ENCODE measurements around the gene DCST1. TPM values are rescaled to one million over a fixed set of nuclear protein-coding genes. Genes with fewer than 3 reads are reported as not detected.

DCST1 gene
- total and polyA plus RNA-seq, 4 donors, result not detected

- DNase-seq (ENCODE audit: low spot score), result no peak
- 30% methylated on average over 13 of the region's 13 CpGs for WGBS
- no peaks in the 10 kb centered on the region for H3K9me3 ChIP-seq (ENCODE audit: control insufficient read depth in 4 of 4, low read length in 3 of 4)
These were observed 60.4 kb downstream of the DCST1 start for GRCh38 chr1:155093911-155094621.

GRCh38 chr1:155094622-155094948 is 61.0 kb downstream of the DCST1 start:
- peaks cover 3 to 22% (median 14%) of the 10 kb centered on the region in 4 donors for H3K4me1 ChIP-seq (ENCODE audit: control insufficient read depth in 4 of 4, insufficient read depth in 4 of 4, low read length in 3 of 4)
- 77% methylated on average over 2 of the region's 2 CpGs for WGBS
- H3K9ac ChIP-seq (ENCODE audit: low read depth in 1 of 2, low read length in 2 of 2), result peak overlapping the region in 1 of 2 donors; percentile 17
- H3K36me3 ChIP-seq (ENCODE audit: control insufficient read depth in 4 of 4, insufficient read depth in 3 of 4, low read depth in 1 of 4, low read length in 3 of 4), result no peaks in the 10 kb centered on the region
- H3K27me3 ChIP-seq (ENCODE audit: control insufficient read depth in 4 of 4, insufficient read depth in 4 of 4, low read length in 3 of 4), result no peaks in the 10 kb centered on the region
- TF ChIP-seq JUND (IDR thresholded peaks at IDR 0.05), result no peak
- TF ChIP-seq HNF4A (conservative IDR thresholded peaks at IDR 0.05), result no peak
- H3K4me3 ChIP-seq (ENCODE audit: low read depth in 1 of 3, low read length in 3 of 3), result no peak overlapping the region
- peak overlapping the region in 1 of 2 donors; percentile 2 for H3K27ac ChIP-seq (ENCODE audit: low read depth in 1 of 2, low read length in 2 of 2)
- no peaks in the 10 kb centered on the region for H3K9me3 ChIP-seq (ENCODE audit: control insufficient read depth in 4 of 4, low read length in 3 of 4)
- no peak for DNase-seq (ENCODE audit: low spot score)

More at GRCh38 chr1:155093911-155094621, 60.4 kb downstream of the DCST1 start:
- no peaks in the 10 kb centered on the region for H3K27me3 ChIP-seq (ENCODE audit: control insufficient read depth in 4 of 4, insufficient read depth in 4 of 4, low read length in 3 of 4)
- no peaks in the 10 kb centered on the region for H3K36me3 ChIP-seq (ENCODE audit: control insufficient read depth in 4 of 4, insufficient read depth in 3 of 4, low read depth in 1 of 4, low read length in 3 of 4)
- H3K4me1 ChIP-seq (ENCODE audit: control insufficient read depth in 4 of 4, insufficient read depth in 4 of 4, low read length in 3 of 4), result peaks cover 3 to 22% (median 14%) of the 10 kb centered on the region in 4 donors
- TF ChIP-seq NR2F2 (IDR thresholded peaks at IDR 0.05), result no peak
- peak; percentile 43 for TF ChIP-seq CTCF (IDR thresholded peaks at IDR 0.05; ENCODE audit: low read depth, low read length, missing input control)
- peak; percentile 71 to 76 for TF ChIP-seq RAD21 (IDR thresholded peaks at IDR 0.05)
- no peak overlapping the region for H3K9ac ChIP-seq (ENCODE audit: low read depth in 1 of 2, low read length in 2 of 2)
- H3K27ac ChIP-seq (ENCODE audit: low read depth in 1 of 2, low read length in 2 of 2), result peak overlapping the region; percentile 2 to 58
- no peak overlapping the region for H3K4me3 ChIP-seq (ENCODE audit: low read depth in 1 of 3, low read length in 3 of 3)

GRCh38 chr1:155099331-155099730 is 65.7 kb downstream of the DCST1 start:
- DNase-seq (ENCODE audit: low spot score), result no peak

More at GRCh38 chr1:155099331-155099730, 65.7 kb downstream of the DCST1 start:
- Histone ChIP-seq H3K36me3 (ENCODE audit: control insufficient read depth in 4 of 4, insufficient read depth in 3 of 4, low read depth in 1 of 4, low read length in 3 of 4) (no peaks in the 10 kb centered on the region), H3K27ac (ENCODE audit: low read depth in 1 of 2, low read length in 2 of 2) (no peak overlapping the region), H3K4me1 (ENCODE audit: control insufficient read depth in 4 of 4, insufficient read depth in 4 of 4, low read length in 3 of 4) (peaks cover 3 to 20% (median 6%) of the 10 kb centered on the region in 4 donors), H3K9ac (ENCODE audit: low read depth in 1 of 2, low read length in 2 of 2) (no peak overlapping the region), H3K27me3 (ENCODE audit: control insufficient read depth in 4 of 4, insufficient read depth in 4 of 4, low read length in 3 of 4) (no peaks in the 10 kb centered on the region), H3K4me3 (ENCODE audit: low read depth in 1 of 3, low read length in 3 of 3) (no peak overlapping the region), H3K9me3 (ENCODE audit: control insufficient read depth in 4 of 4, low read length in 3 of 4) (no peaks in the 10 kb centered on the region)
- TF ChIP-seq YY1 (IDR thresholded peaks at IDR 0.05), result no peak
- no peak for TF ChIP-seq CTCF (IDR thresholded peaks at IDR 0.05; ENCODE audit: low read depth, low read length, missing input control)
- no peak for TF ChIP-seq FOXA2 (IDR thresholded peaks at IDR 0.05)
- TF ChIP-seq RXRA (IDR thresholded peaks at IDR 0.05), result no peak
- TF ChIP-seq TAF1 (conservative IDR thresholded peaks at IDR 0.05), result no peak
- TF ChIP-seq ATF3 (IDR thresholded peaks at IDR 0.05), result no peak
- TF ChIP-seq HNF4G (IDR thresholded peaks at IDR 0.05), result no peak
- no peak for TF ChIP-seq RAD21 (IDR thresholded peaks at IDR 0.05)
- TF ChIP-seq SP1 (IDR thresholded peaks at IDR 0.05), result no peak
- TF ChIP-seq MAX (IDR thresholded peaks at IDR 0.05), result no peak
- TF ChIP-seq REST (IDR thresholded peaks at IDR 0.05), result no peak
- no peak for TF ChIP-seq JUND (IDR thresholded peaks at IDR 0.05)
- TF ChIP-seq NR2F2 (IDR thresholded peaks at IDR 0.05), result no peak
- TF ChIP-seq ZBTB33 (IDR thresholded peaks at IDR 0.05), result no peak
- no peak for TF ChIP-seq HNF4A (conservative IDR thresholded peaks at IDR 0.05)
- no peak for TF ChIP-seq FOXA1 (IDR thresholded peaks at IDR 0.05)
- no peak for TF ChIP-seq EGR1 (IDR thresholded peaks at IDR 0.05; ENCODE audit: low read depth in 2 of 2)
- TF ChIP-seq GABPA (IDR thresholded peaks at IDR 0.05 in 1 of 2, conservative IDR thresholded peaks at IDR 0.05 in 1 of 2), result no peak
- 88% methylated on average over 7 of the region's 7 CpGs for WGBS

All from liver (tissue), 9 donors.